HEK293T (cell line): ENCODE results near the gene ING5.

Experiments
- BHLHE40 ChIP-seq: fragments of 450-650 bp; IDR thresholded peaks from 2 replicates; pipeline ENCODE4 v1.6.1; 2016; ENCODE audit warnings: mild to moderate bottlenecking, moderate library complexity, borderline replicate concordance
- ELF4 ChIP-seq: fragments of 450-650 bp; IDR thresholded peaks from 2 replicates; pipeline ENCODE4 v1.6.1; 2017; ENCODE audit warnings: antibody characterized with exemption
- FOXA1 ChIP-seq: fragments of 450-650 bp; IDR thresholded peaks from 2 replicates; pipeline ENCODE4 v1.6.1; 2016; ENCODE audit warnings: mild to moderate bottlenecking
- FOXK2 ChIP-seq: fragments of 450-650 bp; IDR thresholded peaks from 2 replicates; pipeline ENCODE4 v1.6.1; 2016; ENCODE audit warnings: mild to moderate bottlenecking
- FOXM1 ChIP-seq: fragments of 450-650 bp; IDR thresholded peaks from 2 replicates; pipeline ENCODE4 v1.6.1; 2017; ENCODE audit warnings: mild to moderate bottlenecking, borderline replicate concordance
- LEF1 ChIP-seq: fragments of 450-650 bp; IDR thresholded peaks from 2 replicates; pipeline ENCODE4 v1.6.1; 2017; ENCODE audit warnings: mild to moderate bottlenecking, borderline replicate concordance
- NFRKB ChIP-seq: fragments of 450-650 bp; IDR thresholded peaks from 2 replicates; pipeline ENCODE4 v1.6.1; 2016; ENCODE audit warnings: mild to moderate bottlenecking, moderate library complexity
- PKNOX1 ChIP-seq: fragments of 450-650 bp; IDR thresholded peaks from 2 replicates; pipeline ENCODE4 v1.6.1; 2016
- SP1 ChIP-seq: fragments of 450-650 bp; IDR thresholded peaks from 2 replicates; pipeline ENCODE4 v1.6.1; 2017
- SUZ12 ChIP-seq: fragments of 450-650 bp; IDR thresholded peaks from 2 replicates; pipeline ENCODE4 v1.6.1; 2016; ENCODE audit warnings: mild to moderate bottlenecking
- TARDBP ChIP-seq: fragments of 450-650 bp; IDR thresholded peaks from 2 replicates; pipeline ENCODE4 v1.6.1; 2016
- ZNF384 ChIP-seq: fragments of 450-650 bp; IDR thresholded peaks from 2 replicates; pipeline ENCODE4 v1.6.1; 2016

DNA sequence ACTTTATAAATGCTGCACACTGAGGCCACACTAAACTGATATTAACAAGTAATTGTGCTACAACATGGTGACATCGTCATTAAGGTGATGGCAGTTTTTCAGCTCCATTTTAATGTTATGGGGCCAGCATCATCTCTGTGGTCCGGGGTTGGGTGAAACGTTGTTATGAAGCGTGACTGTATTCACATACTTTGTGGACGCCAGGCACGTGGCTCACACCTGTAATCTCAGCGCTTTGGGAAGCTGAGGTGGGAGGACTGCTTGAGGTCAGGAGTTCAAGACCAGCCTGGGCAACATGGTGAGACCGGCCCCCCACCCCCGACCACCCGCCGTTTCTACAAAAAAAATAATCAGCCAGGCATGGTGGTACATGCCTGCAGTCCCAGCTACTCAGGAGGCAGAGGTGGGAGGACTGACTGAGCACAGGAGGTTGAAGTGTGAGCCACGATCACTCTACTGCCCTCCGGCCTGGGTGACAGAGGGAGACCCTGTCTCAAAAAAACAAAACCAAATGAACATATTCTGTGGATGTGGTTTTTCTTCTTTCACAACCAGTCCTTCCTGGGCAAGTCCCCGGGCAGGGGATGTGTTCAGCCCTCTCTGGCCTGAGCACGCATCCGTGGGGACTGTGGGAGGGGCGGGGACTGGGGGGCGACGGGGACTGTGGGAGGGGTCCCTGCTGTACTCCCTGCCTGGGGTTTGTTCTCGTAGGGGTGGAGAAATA lies 61.9 kb downstream of the ING5 start:
- TF ChIP-seq PKNOX1 = no peak
- no peak for TF ChIP-seq TARDBP
- no peak for TF ChIP-seq ELF4
- no peak for TF ChIP-seq SP1
- TF ChIP-seq FOXA1 = no peak
- TF ChIP-seq NFRKB = no peak
- no peak for TF ChIP-seq FOXM1
- TF ChIP-seq BHLHE40 = no peak
- no peak for TF ChIP-seq FOXK2
- TF ChIP-seq SUZ12 = no peak
- no peak for TF ChIP-seq LEF1
- TF ChIP-seq ZNF384 = no peak
